Stimulated activated CD4-positive, alpha-beta T cell treated with anti-CD3 and anti-CD28 coated beads, Interleukin-12 subunit alpha, Interleukin-12 subunit beta, amount 100 ng/mL, for 48 hours (primary cell): Measurements from ENCODE around the gene IRF2BPL.

Experiments used
- DNase-seq, 3 donors: peaks; one replicate each; pipeline ENCODE4 v3.0.0-alpha.2; 2020; ENCODE audit warnings: low read depth in 2 of 3, low spot score in 1 of 3

Gene IRF2BPL

GRCh38 chr14:76993752-76994151, 34.8 kb downstream of the IRF2BPL start:
- DNase-seq, result no peak

- no peak for DNase-seq
These were observed 38.4 kb downstream of the IRF2BPL start for GRCh38 chr14:76990084-76990483.

- DNase-seq, result no peak
These were observed 40.5 kb downstream of the IRF2BPL start for GRCh38 chr14:76987956-76988520.

- DNase-seq, result no peak
These were observed 42.3 kb downstream of the IRF2BPL start for GRCh38 chr14:76986231-76986565.

GRCh38 chr14:76985540-76986230, 42.8 kb downstream of the IRF2BPL start:
- no peak for DNase-seq

- no peak for DNase-seq
These were observed 43.6 kb downstream of the IRF2BPL start for GRCh38 chr14:76984787-76985375.

GRCh38 chr14:76984297-76984696, 44.2 kb downstream of the IRF2BPL start:
- DNase-seq, result no peak

- no peak for DNase-seq
These were observed 46.8 kb downstream of the IRF2BPL start for GRCh38 chr14:76981670-76982069.

GRCh38 chr14:76977793-76978720, 50.5 kb downstream of the IRF2BPL start:
- DNase-seq, result peak; percentile 79 to 80 (median 79)

- no peak for DNase-seq
These were observed 52.1 kb downstream of the IRF2BPL start for GRCh38 chr14:76976240-76977005.

GRCh38 chr14:76975812-76976211, 52.7 kb downstream of the IRF2BPL start:
- no peak for DNase-seq

GRCh38 chr14:76975051-76975450, 53.5 kb downstream of the IRF2BPL start:
- no peak for DNase-seq
